DOHH2 (cell line): ENCODE measurements around the gene C19orf85.

Experiments
- H3F3A ChIP-seq: fragments of 200-600 bp; sonication (generic), shearing (Covaris generic); 2 replicates; pipeline ENCODE4 v1.6.0; 2016; ENCODE audit warnings: antibody characterized with exemption, mild to moderate bottlenecking; ENCODE audit not compliant: control insufficient read depth, insufficient read depth
- H3K27ac ChIP-seq: fragments of 200-600 bp; sonication (generic); 2 replicates; pipeline ENCODE4 v1.5.1; 2014; ENCODE audit warnings: low read depth, mild to moderate bottlenecking, low read length, moderate library complexity
- H3K27me3 ChIP-seq: fragments of 200-600 bp; sonication (generic); 2 replicates; pipeline ENCODE4 v1.6.1; 2014; ENCODE audit warnings: mild to moderate bottlenecking, low read length, mixed read lengths; ENCODE audit not compliant: control insufficient read depth
- H3K36me3 ChIP-seq: fragments of 200-600 bp; sonication (generic); 2 replicates; pipeline ENCODE4 v1.6.1; 2014; ENCODE audit warnings: mild to moderate bottlenecking, low read length, moderate library complexity, mixed read lengths; ENCODE audit not compliant: control insufficient read depth
- H3K4me1 ChIP-seq: fragments of 200-600 bp; sonication (generic); 2 replicates; pipeline ENCODE4 v1.6.1; 2014; ENCODE audit warnings: mild to moderate bottlenecking, low read length, mixed read lengths; ENCODE audit not compliant: control insufficient read depth
- H3K4me2 ChIP-seq: fragments of 200-600 bp; sonication (generic); 2 replicates; pipeline ENCODE4 v1.6.0; 2014; ENCODE audit warnings: mild to moderate bottlenecking, low read length, moderate library complexity
- H3K4me3 ChIP-seq: fragments of 200-600 bp; sonication (generic); 2 replicates; pipeline ENCODE4 v1.5.1; 2014; ENCODE audit warnings: mild to moderate bottlenecking, low read length, mixed read lengths
- H3K79me2 ChIP-seq: fragments of 200-600 bp; sonication (generic); 2 replicates; pipeline ENCODE4 v1.6.1; 2014; ENCODE audit warnings: mild to moderate bottlenecking, low read length, mixed read lengths; ENCODE audit not compliant: control insufficient read depth
- H3K9me2 ChIP-seq: fragments of 200-600 bp; sonication (generic); replicated peaks from 2 replicates; pipeline ENCODE4 v1.6.1; 2014; ENCODE audit warnings: mild to moderate bottlenecking, low read length, mixed read lengths; ENCODE audit not compliant: control insufficient read depth
- H3K9me3 ChIP-seq: fragments of 200-600 bp; sonication (generic); 2 replicates; pipeline ENCODE4 v1.6.1; 2014; ENCODE audit warnings: antibody characterized with exemption, low read length, mixed read lengths; ENCODE audit not compliant: control insufficient read depth, insufficient read depth
- H4K20me1 ChIP-seq: fragments of 200-600 bp; sonication (generic); 2 replicates; pipeline ENCODE4 v1.6.0; 2014; ENCODE audit warnings: low read depth, mild to moderate bottlenecking, antibody characterized with exemption, low read length, moderate library complexity; ENCODE audit not compliant: control insufficient read depth, insufficient read depth
- CTCF ChIP-seq: fragments of 200-600 bp; sonication (generic); IDR thresholded peaks from one replicate; pipeline ENCODE4 v1.5.1; 2014; ENCODE audit warnings: antibody characterized with exemption, mild to moderate bottlenecking, low read depth, low read length; ENCODE audit not compliant: poor library complexity, severe bottlenecking
- EZH2phosphoT487 ChIP-seq: fragments of 200-600 bp; sonication (generic); IDR thresholded peaks from 2 replicates; pipeline ENCODE4 v1.6.1; 2017; ENCODE audit warnings: borderline replicate concordance, mild to moderate bottlenecking, antibody characterized with exemption, low read length, moderate library complexity, mixed read lengths

Gene C19orf85

GRCh38 chr19:55435020-55435419, 29.5 kb downstream of the C19orf85 start:
- Histone ChIP-seq H3K27me3 (no peaks in the 10 kb centered on the region), H3K4me2 (no peak overlapping the region), H3K36me3 (no peaks in the 10 kb centered on the region), H3K27ac (no peak overlapping the region), H3K4me3 (no peak overlapping the region), H3K79me2 (no peaks in the 10 kb centered on the region), H3K9me3 (no peaks in the 10 kb centered on the region), H3K4me1 (no peaks in the 10 kb centered on the region), H4K20me1 (no peaks in the 10 kb centered on the region; the same call in 1 of the 2 replicates), H3F3A (no peaks in the 10 kb centered on the region), H3K9me2 (no peaks in the 10 kb centered on the region)
- TF ChIP-seq CTCF (no peak), EZH2phosphoT487 (no peak)

GRCh38 chr19:55434356-55434919, 30.1 kb downstream of the C19orf85 start:
- H4K20me1 ChIP-seq: no peaks in the 10 kb centered on the region
- H3K9me2 ChIP-seq: no peaks in the 10 kb centered on the region
- H3K4me2 ChIP-seq: no peak overlapping the region
- H3K27ac ChIP-seq: no peak overlapping the region
- TF ChIP-seq CTCF (no peak), EZH2phosphoT487 (no peak)
- H3F3A ChIP-seq: no peaks in the 10 kb centered on the region
- H3K79me2 ChIP-seq: no peaks in the 10 kb centered on the region
- no peaks in the 10 kb centered on the region for H3K27me3 ChIP-seq
- no peak overlapping the region for H3K4me3 ChIP-seq
- H3K4me1 ChIP-seq: no peaks in the 10 kb centered on the region
- no peaks in the 10 kb centered on the region for H3K36me3 ChIP-seq
- no peaks in the 10 kb centered on the region for H3K9me3 ChIP-seq

- H3K4me2 ChIP-seq: no peak overlapping the region
- no peaks in the 10 kb centered on the region for H3K9me3 ChIP-seq
- H3K27ac ChIP-seq: no peak overlapping the region
- no peak overlapping the region for H3K4me3 ChIP-seq
- no peaks in the 10 kb centered on the region for H3K27me3 ChIP-seq
- no peaks in the 10 kb centered on the region for H3F3A ChIP-seq
- no peaks in the 10 kb centered on the region for H3K79me2 ChIP-seq
- no peaks in the 10 kb centered on the region for H3K9me2 ChIP-seq
- no peaks in the 10 kb centered on the region for H4K20me1 ChIP-seq
- no peaks in the 10 kb centered on the region for H3K36me3 ChIP-seq
- TF ChIP-seq EZH2phosphoT487: no peak
- TF ChIP-seq CTCF: no peak
- H3K4me1 ChIP-seq: no peaks in the 10 kb centered on the region
Measured at GRCh38 chr19:55433292-55433691, 31.3 kb downstream of the C19orf85 start.
